Activated CD4-positive, alpha-beta memory T cell treated with anti-CD3 and anti-CD28 coated beads, Interleukin-2, amount 10 ng/mL, durations not matched to agents 7 days and 5 days (primary cell): ENCODE measurements around the gene CERK. TPM values are rescaled to one million over a fixed set of nuclear protein-coding genes. Genes with fewer than 3 reads are reported as not detected.

Experiments
- CTCF ChIA-PET: fragments of 350-600 bp; sonication (Branson Sonifier 250); formaldehyde crosslinking; loops from one replicate; lab custom pipeline; 2021; ENCODE audit warnings: antibody characterized with exemption, inconsistent platforms; lab: Charles Lee
- POLR2A ChIA-PET: fragments of 350-600 bp; sonication (Branson Sonifier 250); formaldehyde crosslinking; loops from one replicate; lab custom pipeline; 2021; ENCODE audit warnings: antibody characterized with exemption; lab: Charles Lee
- DNase-seq: peaks from one replicate; pipeline ENCODE4 v3.0.0-alpha.2; 2020
- H3K27ac Mint-ChIP-seq: one replicate; pipeline ENCODE4 v1.8.0; 2021; ENCODE audit warnings: mild to moderate bottlenecking, mixed read lengths
- H3K27me3 Mint-ChIP-seq: one replicate; pipeline ENCODE4 v1.8.0; 2021; ENCODE audit warnings: mixed read lengths
- H3K36me3 Mint-ChIP-seq: one replicate; pipeline ENCODE4 v1.8.0; 2021; ENCODE audit warnings: low read depth, mixed read lengths
- H3K4me1 Mint-ChIP-seq: one replicate; pipeline ENCODE4 v1.8.0; 2021; ENCODE audit warnings: mixed read lengths
- H3K4me3 Mint-ChIP-seq: one replicate; pipeline ENCODE4 v1.8.0; 2021; ENCODE audit warnings: mild to moderate bottlenecking, mixed read lengths
- H3K9me3 Mint-ChIP-seq: one replicate; pipeline ENCODE4 v1.8.0; 2021; ENCODE audit warnings: mixed read lengths
- total RNA-seq, 2 experiments: library from RNA; stranded (reverse); gene quantifications; one replicate each; pipeline ENCODE4 v1.2.3, GENCODE V29; 2021

Gene CERK
- total RNA-seq, 2 experiments from 2014 or later, result 68.7 to 73.4 TPM

DNA sequence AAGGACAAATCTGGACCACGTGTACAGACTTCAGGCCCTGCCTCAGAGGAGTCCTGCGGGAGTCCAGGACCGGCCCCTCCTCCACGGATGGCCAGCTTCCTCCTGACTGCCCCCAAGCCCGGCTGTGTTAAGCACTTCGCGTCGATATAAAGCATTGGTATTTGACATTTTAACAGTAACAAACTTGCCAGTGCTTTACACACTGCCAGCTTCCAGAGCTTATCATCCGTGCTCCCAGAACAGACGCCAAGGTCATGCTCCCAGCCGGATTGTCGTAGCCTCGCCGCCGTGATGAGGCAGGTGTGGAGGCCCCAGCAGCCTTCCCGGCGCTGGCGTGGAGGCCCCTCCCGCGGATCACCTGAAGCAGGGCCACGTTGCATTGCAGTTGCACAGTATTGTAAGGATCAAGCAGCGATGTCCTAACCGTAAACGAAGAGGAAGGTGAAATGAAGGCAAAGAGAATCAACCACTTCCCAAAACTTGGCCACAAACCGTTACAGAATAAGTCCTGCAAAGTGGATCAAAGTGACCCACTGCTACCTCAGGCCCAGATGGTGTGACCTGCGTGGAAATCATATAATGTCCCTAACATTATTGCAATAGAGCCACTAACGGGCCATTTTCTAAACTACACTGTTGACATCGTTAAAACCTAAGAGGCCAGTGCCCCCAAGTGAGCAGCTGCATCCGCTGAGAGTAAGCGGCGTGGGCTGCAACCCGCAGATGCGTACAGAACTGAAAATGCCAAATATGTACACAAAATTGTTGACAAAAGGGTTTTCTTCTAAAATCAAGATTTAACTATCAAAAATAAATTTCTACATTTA is 51.6 kb downstream of the CERK start:
- H3K4me3 Mint-ChIP-seq, result no peak overlapping the region
- no peaks in the 10 kb centered on the region for H3K27me3 Mint-ChIP-seq
- peaks cover 17% of the 10 kb centered on the region for H3K4me1 Mint-ChIP-seq
- POLR2A ChIA-PET, result interaction anchor here (0.7 kb wide), 1 partner anchor 690 kb away, joined by 3 read pairs; no protein-coding TSS in a partner anchor
- no peak overlapping the region for H3K27ac Mint-ChIP-seq
- DNase-seq, result no peak
- peaks cover 46% of the 10 kb centered on the region for H3K36me3 Mint-ChIP-seq
- CTCF ChIA-PET, result no interaction called here
- H3K9me3 Mint-ChIP-seq, result no peaks in the 10 kb centered on the region

DNA sequence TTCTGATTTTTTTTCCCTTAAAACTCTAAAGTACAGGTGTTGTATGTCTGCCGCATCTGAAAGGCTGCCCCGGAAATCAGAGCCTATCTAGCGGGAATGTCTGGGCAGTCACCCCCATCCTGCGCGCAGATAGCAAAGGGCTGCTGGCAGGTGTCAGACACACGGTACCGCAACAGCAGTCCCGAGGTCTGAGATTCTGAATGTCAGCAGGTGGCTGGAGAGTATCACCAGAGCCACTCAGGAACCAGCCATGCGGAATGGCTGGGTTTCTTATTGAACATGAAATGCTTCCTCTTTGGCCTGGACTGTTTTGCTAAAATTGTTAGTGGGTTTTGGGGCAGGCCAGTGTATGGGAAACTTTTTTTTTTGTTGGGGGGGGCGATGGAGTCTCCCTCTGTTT is 53.3 kb downstream of the CERK start:
- Mint-ChIP-seq H3K9me3 (no peaks in the 10 kb centered on the region), H3K36me3 (peaks cover 36% of the 10 kb centered on the region), H3K27me3 (no peaks in the 10 kb centered on the region), H3K27ac (peak overlapping the region; percentile 38), H3K4me1 (peaks cover 17% of the 10 kb centered on the region), H3K4me3 (no peak overlapping the region)
- CTCF ChIA-PET, result no interaction called here
- DNase-seq, result no peak
- POLR2A ChIA-PET, result no interaction called here

DNA sequence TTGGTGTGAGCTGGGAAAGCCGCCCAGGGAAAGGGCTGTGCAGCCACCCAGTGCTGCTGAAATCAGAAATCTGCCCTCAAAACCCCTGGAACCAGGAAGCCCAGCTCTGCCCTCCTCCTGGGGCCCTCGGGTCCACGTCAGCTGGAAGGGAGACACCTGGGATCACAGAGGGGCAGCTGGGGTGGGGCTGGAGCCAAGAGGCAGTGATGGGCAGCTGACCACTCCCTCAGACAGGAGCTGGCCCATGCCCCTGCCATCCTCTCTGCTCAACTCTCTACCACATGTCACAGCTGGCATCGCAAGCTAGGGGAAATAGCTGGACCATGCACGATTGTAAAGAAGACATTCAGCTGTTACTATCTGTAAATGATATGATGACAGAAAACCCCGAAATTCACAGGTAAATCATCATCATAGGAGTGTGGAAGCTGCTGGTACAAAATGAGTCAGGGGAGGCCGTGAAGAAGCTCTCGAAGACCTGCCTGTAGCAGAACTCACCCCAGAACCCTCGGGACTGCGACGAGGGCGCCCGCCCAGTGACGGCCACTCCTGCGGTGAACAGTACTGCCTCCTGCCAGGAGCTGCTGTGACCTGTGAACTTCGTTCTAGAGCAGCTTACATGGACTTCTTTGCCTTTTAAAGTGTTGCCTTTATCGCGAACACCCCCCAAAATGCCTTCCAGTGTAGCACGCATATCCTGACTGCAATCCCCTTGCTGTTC is 55.9 kb downstream of the CERK start:
- H3K27me3 Mint-ChIP-seq, result no peaks in the 10 kb centered on the region
- peaks cover 26% of the 10 kb centered on the region for H3K36me3 Mint-ChIP-seq
- no peak overlapping the region for H3K4me3 Mint-ChIP-seq
- H3K4me1 Mint-ChIP-seq, result peaks cover 21% of the 10 kb centered on the region
- DNase-seq, result no peak
- POLR2A ChIA-PET, result no interaction called here
- H3K9me3 Mint-ChIP-seq, result no peaks in the 10 kb centered on the region
- CTCF ChIA-PET, result interaction anchor here (1.5 to 3.3 kb wide), 2 partner anchors 11 to 118 kb away, joined by 5 to 23 read pairs; no protein-coding TSS in a partner anchor
- H3K27ac Mint-ChIP-seq, result no peak overlapping the region

DNA sequence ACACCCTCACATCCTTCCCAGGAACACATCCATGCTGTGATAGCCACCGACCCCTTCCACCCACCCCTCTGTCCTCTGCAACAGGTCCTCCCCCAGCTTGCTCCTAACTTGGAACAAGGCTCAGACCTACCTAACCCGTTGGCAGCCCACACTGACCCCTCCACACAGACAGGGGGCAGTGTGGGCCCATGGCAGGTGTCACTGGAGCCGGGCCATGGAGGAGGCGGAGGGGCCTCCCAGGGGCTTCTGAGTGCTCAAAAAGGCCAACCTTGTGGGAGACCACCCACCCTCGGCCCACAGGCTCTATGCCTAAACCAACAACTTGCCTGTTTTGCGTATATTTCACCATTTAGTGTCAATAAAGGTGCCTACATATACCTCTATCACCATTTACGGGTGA is 57.0 kb downstream of the CERK start:
- Mint-ChIP-seq H3K9me3 (no peaks in the 10 kb centered on the region), H3K27ac (no peak overlapping the region), H3K27me3 (no peaks in the 10 kb centered on the region), H3K4me1 (peaks cover 16% of the 10 kb centered on the region), H3K36me3 (peaks cover 19% of the 10 kb centered on the region), H3K4me3 (no peak overlapping the region)
- DNase-seq, result peak; percentile 26
- ChIA-PET CTCF (interaction anchor here (1.0 to 3.3 kb wide), 2 partner anchors 14 to 117 kb away, joined by 3 to 23 read pairs; no protein-coding TSS in a partner anchor), POLR2A (no interaction called here)

DNA sequence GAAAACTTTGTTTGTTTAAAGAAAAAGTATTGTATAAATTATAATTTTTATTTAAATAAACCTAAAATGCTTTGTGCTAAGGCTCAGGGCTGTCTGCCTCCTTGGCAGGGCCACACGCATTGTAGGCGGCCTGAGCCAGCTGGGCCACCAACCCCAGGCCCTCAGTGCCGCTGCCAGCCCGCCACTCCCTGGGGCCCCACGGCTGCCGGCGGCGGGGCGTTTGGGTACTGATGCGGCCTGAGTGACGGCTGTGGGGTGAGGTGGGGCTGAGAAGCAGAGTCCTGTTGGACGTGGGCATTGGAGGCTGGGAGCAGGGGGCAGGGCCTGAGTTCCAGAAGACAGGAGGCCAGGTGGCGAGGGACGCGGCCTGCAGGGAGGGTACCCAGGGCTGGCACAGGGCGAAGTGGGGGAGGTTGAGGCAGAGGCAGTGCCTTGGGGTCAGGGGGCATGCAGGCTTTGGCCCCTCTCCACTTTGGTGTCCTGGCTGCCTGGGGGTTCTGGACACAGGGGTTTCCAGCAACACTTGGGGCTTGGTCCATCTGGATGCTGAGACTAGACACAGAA is 58.3 kb downstream of the CERK start:
- Mint-ChIP-seq H3K4me3 (no peak overlapping the region), H3K4me1 (peaks cover 12% of the 10 kb centered on the region), H3K36me3 (peaks cover 11% of the 10 kb centered on the region), H3K9me3 (no peaks in the 10 kb centered on the region), H3K27me3 (no peaks in the 10 kb centered on the region), H3K27ac (no peak overlapping the region)
- ChIA-PET POLR2A (no interaction called here), CTCF (no interaction called here)
- no peak for DNase-seq

DNA sequence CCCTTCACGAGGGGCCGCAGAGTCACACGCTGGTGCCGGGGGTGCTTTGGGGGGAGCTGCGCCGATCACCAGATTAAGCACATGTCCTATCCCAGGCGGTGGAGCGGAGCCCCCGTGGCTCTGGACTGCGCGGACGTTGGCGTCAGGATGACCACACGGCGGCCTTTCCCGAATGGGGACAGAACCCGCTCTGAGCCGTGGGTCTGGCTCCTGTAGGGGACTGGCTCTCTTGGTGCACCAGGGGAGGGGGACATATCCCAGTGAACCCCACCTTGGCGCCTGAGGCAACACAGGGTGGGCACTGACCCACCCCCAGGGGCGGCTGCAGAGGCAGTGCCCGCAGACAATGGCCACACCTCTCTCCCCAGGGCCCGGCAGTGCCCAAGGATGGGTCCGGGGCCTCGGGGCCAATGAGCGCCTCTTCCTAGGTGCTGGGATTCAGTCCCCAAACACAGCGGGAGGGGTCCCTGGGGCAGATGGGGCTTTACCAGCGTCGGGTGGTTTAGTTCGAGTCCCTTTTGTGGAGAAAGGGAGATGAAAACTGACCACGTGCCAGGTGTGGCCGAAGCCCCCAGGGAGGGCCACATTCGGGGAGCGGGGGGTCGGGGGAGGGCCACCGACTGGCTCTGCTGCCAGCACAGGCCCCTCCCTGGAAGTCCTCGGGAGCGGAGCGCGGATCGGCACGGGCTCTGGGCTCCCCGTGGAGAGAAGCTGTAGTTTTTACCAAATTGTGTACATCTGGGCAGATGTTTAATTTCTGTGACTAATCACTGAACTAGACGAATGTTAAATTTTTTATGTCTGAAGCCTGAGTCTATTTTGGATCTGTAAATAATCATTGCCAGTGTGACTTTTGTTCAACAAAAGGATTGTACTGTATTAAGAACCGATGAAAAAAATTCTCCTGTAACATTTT is 59.0 kb downstream of the CERK start:
- Mint-ChIP-seq H3K9me3 (no peaks in the 10 kb centered on the region), H3K27me3 (no peaks in the 10 kb centered on the region), H3K4me1 (peaks cover 16% of the 10 kb centered on the region), H3K27ac (no peak overlapping the region), H3K36me3 (peaks cover 5% of the 10 kb centered on the region), H3K4me3 (no peak overlapping the region)
- ChIA-PET POLR2A (no interaction called here), CTCF (no interaction called here)
- no peak for DNase-seq

DNA sequence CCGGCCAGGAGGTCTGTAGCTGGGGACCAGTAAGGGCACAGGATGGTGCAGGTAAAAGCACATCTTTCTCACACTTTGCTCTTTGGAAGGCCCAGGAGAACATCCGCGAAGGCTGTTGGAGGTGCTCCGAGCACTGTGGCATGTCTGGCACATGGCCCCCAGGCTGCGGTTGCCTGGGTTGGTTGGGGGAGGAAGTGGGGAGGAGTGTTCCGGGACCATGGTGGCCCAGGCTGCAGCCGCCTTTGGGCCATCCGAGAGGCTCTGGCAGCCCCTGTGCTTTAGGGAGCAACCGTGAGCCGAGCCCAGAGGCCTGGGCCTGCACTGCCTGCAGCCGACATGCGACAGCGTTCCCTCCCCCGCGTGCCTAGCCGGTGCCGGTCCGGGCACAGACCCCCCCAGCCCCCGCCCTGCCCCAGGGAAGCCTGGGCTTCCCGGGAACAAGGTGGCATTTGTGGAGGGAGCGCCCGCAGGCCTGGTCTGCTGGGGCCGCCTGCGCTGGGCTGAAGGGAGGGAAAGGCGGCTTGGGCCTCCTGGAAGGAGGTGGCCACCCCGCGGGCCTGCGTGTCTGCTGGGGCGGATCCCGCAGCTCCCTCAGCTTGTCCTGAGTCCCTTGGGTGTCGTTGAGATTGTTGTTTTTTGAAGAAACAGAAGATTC is 59.9 kb downstream of the CERK start:
- Mint-ChIP-seq H3K9me3 (no peaks in the 10 kb centered on the region), H3K4me3 (no peak overlapping the region), H3K27me3 (no peaks in the 10 kb centered on the region), H3K36me3 (peaks cover 7% of the 10 kb centered on the region), H3K27ac (no peak overlapping the region), H3K4me1 (peaks cover 25% of the 10 kb centered on the region)
- ChIA-PET CTCF (no interaction called here), POLR2A (no interaction called here)
- DNase-seq, result no peak

DNA sequence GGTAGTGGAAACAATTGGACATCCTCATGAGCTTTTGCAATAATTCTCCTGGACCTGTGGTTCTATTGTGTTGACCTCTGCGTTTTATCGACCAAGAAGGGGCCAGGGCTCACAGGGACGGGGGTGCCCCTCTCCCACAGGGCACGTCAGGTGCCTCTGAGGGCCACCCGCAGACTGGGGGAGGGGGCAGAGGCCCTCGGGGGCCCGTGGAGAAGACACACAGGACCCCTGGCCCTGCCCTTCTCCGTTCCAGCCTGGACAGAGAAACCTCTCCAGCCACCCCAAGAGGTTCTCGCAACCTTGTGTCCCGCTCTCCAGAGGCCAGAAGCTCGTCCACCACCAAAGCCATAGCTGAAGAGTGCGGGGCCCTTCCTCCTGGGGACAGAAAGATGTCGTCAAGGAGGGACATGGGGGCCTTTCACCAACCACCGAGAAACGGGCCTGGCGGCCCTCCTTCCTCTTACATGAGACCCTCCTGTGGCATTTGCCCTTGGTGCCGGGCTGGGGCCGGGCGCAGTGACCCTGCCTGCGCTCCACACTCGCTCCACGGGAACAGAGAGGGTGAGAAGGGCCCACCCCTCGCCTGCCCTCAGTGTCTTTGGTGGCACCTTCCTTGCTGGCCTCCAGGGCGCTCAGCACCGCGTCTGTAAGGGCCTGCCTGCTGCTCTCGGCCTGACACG is 60.6 kb downstream of the CERK start:
- no peak overlapping the region for H3K4me3 Mint-ChIP-seq
- H3K27me3 Mint-ChIP-seq, result no peaks in the 10 kb centered on the region
- no peak for DNase-seq
- CTCF ChIA-PET, result no interaction called here
- POLR2A ChIA-PET, result no interaction called here
- H3K9me3 Mint-ChIP-seq, result no peaks in the 10 kb centered on the region
- no peak overlapping the region for H3K27ac Mint-ChIP-seq
- H3K4me1 Mint-ChIP-seq, result peaks cover 27% of the 10 kb centered on the region
- peaks cover 7% of the 10 kb centered on the region for H3K36me3 Mint-ChIP-seq

DNA sequence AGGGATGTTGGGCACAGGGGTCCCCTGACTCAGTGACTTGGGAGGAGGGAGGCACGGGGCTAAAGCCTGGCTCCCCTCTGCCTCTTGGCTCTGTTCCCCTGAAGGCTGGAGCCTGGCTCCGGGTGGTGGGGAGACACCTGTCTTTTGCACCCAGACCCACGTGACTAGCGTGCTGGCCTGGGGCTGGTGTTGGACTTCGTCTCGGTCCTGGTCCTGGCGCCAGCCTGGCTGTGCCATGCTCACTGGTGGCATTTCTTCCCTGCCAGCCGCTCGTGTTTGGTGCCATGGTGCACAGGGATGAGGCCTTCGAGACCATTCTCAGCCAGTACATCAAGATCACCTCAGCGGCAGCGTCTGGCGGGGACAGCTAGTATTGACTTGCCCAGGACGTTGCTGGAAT is 61.2 kb downstream of the CERK start:
- H3K4me3 Mint-ChIP-seq, result no peak overlapping the region
- H3K27ac Mint-ChIP-seq, result no peak overlapping the region
- no peaks in the 10 kb centered on the region for H3K27me3 Mint-ChIP-seq

DNA sequence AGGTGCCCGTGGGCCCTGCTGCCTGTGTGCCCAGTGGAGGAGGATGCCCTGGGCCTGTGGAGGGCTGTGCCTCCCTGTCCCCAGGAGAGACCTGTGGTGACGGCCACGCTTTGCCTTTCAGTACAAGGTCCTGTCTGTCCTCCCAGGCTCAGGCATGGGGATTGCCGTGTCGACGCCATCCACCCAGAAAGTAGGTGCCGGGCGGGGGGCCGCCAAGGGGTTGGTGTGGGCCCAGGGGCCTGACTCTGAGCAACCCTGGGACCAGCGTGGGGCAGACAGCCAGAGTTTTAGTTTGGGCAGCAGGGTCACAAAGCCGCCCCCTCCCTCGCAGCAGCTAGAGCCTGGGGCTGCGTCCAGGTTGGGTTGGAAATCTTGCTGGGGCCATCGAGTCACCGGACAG is 61.6 kb downstream of the CERK start:
- POLR2A ChIA-PET, result no interaction called here

More for the DNA sequence above, 61.2 kb downstream of the CERK start:
- CTCF ChIA-PET, result no interaction called here
- Mint-ChIP-seq H3K4me1 (peaks cover 27% of the 10 kb centered on the region), H3K9me3 (no peaks in the 10 kb centered on the region), H3K36me3 (peaks cover 7% of the 10 kb centered on the region)
- DNase-seq, result no peak
- POLR2A ChIA-PET, result no interaction called here

DNA sequence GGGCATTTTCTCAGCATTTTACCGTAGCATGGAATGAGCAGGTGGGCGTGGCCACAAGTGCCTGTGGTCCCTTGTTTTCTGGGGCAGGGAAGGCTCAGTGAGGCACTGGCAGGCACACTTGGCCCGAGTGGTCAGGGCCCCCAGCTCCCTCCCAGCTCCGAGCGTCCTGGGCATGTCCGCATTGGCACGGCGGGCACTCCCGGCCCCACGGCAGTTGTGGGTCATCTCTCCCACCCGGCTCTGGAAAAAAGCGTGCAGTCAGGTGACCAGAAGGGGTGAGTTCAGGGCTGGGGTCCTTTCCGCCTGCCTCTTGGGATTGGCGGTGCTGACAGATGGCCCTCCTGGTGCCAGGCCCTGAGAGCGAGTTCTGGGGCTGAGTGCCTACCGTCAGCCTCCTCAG is 62.1 kb downstream of the CERK start:
- no peaks in the 10 kb centered on the region for H3K27me3 Mint-ChIP-seq
- no peak overlapping the region for H3K4me3 Mint-ChIP-seq
- ChIA-PET POLR2A (no interaction called here), CTCF (interaction anchor here (1.2 kb wide), 1 partner anchor 112 kb away, joined by 3 read pairs; no protein-coding TSS in a partner anchor)
- peaks cover 7% of the 10 kb centered on the region for H3K36me3 Mint-ChIP-seq
- no peaks in the 10 kb centered on the region for H3K9me3 Mint-ChIP-seq
- H3K27ac Mint-ChIP-seq, result no peak overlapping the region
- H3K4me1 Mint-ChIP-seq, result peaks cover 27% of the 10 kb centered on the region
- no peak for DNase-seq

More for the DNA sequence above, 61.6 kb downstream of the CERK start:
- H3K27me3 Mint-ChIP-seq, result no peaks in the 10 kb centered on the region
- DNase-seq, result no peak
- H3K9me3 Mint-ChIP-seq, result no peaks in the 10 kb centered on the region
- CTCF ChIA-PET, result no interaction called here
- H3K4me1 Mint-ChIP-seq, result peaks cover 27% of the 10 kb centered on the region
- H3K27ac Mint-ChIP-seq, result no peak overlapping the region
- peaks cover 7% of the 10 kb centered on the region for H3K36me3 Mint-ChIP-seq
- no peak overlapping the region for H3K4me3 Mint-ChIP-seq
